NCI-H2029 treated with DMSO at 0.1 percent for 48 hours (cell line): Measurements from ENCODE around the gene HOXB6.

Experiments used
- DNase-seq: peaks from one replicate; lab custom pipeline; 2025; lab: John Stamatoyannopoulos, UW

Gene HOXB6

GRCh38 chr17:48604770-48605329 lies at the start of gene HOXB6:
Gene HOXB6 (minus strand): TSS chr17:48604986. CDS start chr17:48598150, 6,836 bp downstream.
- DNase-seq: no peak

GRCh38 chr17:48649741-48650140 lies 45.0 kb upstream of the HOXB6 start:
- DNase-seq: no peak

- no peak for DNase-seq
Observed at GRCh38 chr17:48647963-48648245, 43.1 kb upstream of the HOXB6 start.

- DNase-seq: no peak
Observed at GRCh38 chr17:48647103-48647962, 42.5 kb upstream of the HOXB6 start.

- no peak for DNase-seq
Observed at GRCh38 chr17:48646183-48647102, 41.7 kb upstream of the HOXB6 start.

GRCh38 chr17:48645639-48646182 lies 40.9 kb upstream of the HOXB6 start:
- no peak for DNase-seq

- no peak for DNase-seq
Observed at GRCh38 chr17:48644910-48645557, 40.2 kb upstream of the HOXB6 start.

GRCh38 chr17:48644159-48644558 lies 39.4 kb upstream of the HOXB6 start:
- no peak for DNase-seq

- no peak for DNase-seq
Observed at GRCh38 chr17:48643697-48644012, 38.9 kb upstream of the HOXB6 start.

GRCh38 chr17:48642843-48643696 lies 38.3 kb upstream of the HOXB6 start:
- no peak for DNase-seq

- no peak for DNase-seq
Observed at GRCh38 chr17:48642059-48642842, 37.5 kb upstream of the HOXB6 start.

- no peak for DNase-seq
Observed at GRCh38 chr17:48641541-48642058, 36.8 kb upstream of the HOXB6 start.

- DNase-seq: no peak
Observed at GRCh38 chr17:48640858-48641180, 36.0 kb upstream of the HOXB6 start.

- no peak for DNase-seq
Observed at GRCh38 chr17:48639982-48640857, 35.4 kb upstream of the HOXB6 start.

- DNase-seq: no peak
Observed at GRCh38 chr17:48639136-48639535, 34.4 kb upstream of the HOXB6 start.

- DNase-seq: no peak
Observed at GRCh38 chr17:48637323-48638260, 32.8 kb upstream of the HOXB6 start.

- DNase-seq: peak; percentile 55
Observed at GRCh38 chr17:48636177-48637018, 31.6 kb upstream of the HOXB6 start.
